Smooth muscle cell of the coronary artery (primary cell): ENCODE data around the gene SBF2. TPM values are rescaled to one million over a fixed set of nuclear protein-coding genes. Genes with fewer than 3 reads are reported as not detected.

Source experiments
- total RNA-seq: library from RNA; depleted of rRNA; stranded (reverse); fragments of >200 nt; gene quantifications from 2 replicates; pipeline ENCODE4 v1.2.3, GENCODE V29; 2014; ENCODE audit warnings: low replicate concordance

SBF2 gene
- total RNA-seq = 27.8 and 36.9 TPM in 2 replicates

GRCh38 chr11:10293423-10294289 lies at the start of gene SBF2:
Gene SBF2 (minus strand): TSS chr11:10294219. CDS start chr11:10294069, 150 bp downstream.

GRCh38 chr11:10304495-10305261 lies 10.7 kb upstream of the SBF2 start, which contains the start of gene ADM:
Gene ADM (plus strand): TSS chr11:10305073. CDS start chr11:10305701, 628 bp downstream.

Other genes starting within 250 kb of the SBF2 start
- 44.0 and 735 TPM in 2 replicates for gene ADM, start 10.9 kb upstream of the SBF2 start, total RNA-seq
- 0.23 and 4.4 TPM in 2 replicates for gene AMPD3, start 161.0 kb upstream of the SBF2 start, total RNA-seq
- gene RNF141, start 247.0 kb upstream of the SBF2 start, total RNA-seq = 27.9 and 29.0 TPM in 2 replicates